SK-N-MC (cell line): ENCODE measurements around the gene AZGP1.
"Not testable (repeated sequence)": the region's sequence is repeated elsewhere in the genome, so short reads cannot be mapped to it uniquely, and the experiment has no call there.

ENCODE experiments used
- EZH2 ChIP-seq: fragments of 200-600 bp; sonication (generic); IDR thresholded peaks from one replicate; pipeline ENCODE4 v1.6.1; 2017; ENCODE audit warnings: antibody characterized with exemption
- POLR2AphosphoS5 ChIP-seq: IDR thresholded peaks from 2 replicates; pipeline ENCODE4 v1.6.1; 2012; ENCODE audit warnings: mild to moderate bottlenecking, low read depth, low read length, borderline replicate concordance

DNA sequence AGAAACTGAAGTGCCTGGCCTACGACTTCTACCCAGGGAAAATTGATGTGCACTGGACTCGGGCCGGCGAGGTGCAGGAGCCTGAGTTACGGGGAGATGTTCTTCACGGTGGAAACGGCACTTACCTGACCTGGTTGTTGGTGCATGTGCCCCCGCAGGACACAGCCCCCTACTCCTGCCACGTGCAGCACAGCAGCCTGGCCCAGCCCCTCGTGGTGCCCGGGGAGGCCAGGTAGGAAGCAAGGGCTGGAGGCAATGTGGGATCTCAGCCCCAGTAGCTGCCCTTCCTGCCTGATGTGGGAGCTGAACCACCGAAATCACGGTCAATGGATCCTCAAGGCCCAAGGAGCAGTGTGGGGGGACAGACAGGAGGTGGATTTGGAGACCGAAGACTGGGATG, 11.5 kb upstream of the AZGP1 start:
- not testable (repeated sequence) for TF ChIP-seq EZH2, POLR2AphosphoS5
